GM12874 (cell line): ENCODE measurements around the gene UGT1A6.

Experiments
- TF ChIP-seq, protein P1 (sequence below): IDR thresholded peaks from 2 replicates; pipeline ENCODE4 v1.5.1; 2011; ENCODE audit warnings: low read depth, mild to moderate bottlenecking, control low read depth, low read length, moderate library complexity; ENCODE audit not compliant: insufficient read depth

The UGT1A6 gene

DNA sequence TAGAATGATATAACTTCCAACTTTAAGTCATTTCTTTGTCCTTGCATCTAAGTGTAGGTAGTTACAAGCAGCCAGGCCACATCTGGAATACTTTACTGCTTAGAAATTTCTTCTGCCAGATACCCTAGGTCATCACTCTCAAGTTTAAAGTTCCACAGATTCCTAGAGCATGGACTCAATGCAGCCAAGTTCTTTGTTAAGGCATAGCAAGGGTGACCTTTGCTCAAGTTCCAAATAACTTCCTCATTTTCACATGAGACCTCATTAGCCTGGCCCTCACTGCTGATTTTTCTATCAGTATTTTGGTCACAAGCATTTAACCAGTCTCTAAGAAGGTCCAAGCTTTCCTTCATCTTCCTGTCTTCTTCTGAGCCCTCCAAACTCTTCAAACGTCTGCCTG is 28.8 kb upstream of the UGT1A6 start:
- TF ChIP-seq, protein P1, sequence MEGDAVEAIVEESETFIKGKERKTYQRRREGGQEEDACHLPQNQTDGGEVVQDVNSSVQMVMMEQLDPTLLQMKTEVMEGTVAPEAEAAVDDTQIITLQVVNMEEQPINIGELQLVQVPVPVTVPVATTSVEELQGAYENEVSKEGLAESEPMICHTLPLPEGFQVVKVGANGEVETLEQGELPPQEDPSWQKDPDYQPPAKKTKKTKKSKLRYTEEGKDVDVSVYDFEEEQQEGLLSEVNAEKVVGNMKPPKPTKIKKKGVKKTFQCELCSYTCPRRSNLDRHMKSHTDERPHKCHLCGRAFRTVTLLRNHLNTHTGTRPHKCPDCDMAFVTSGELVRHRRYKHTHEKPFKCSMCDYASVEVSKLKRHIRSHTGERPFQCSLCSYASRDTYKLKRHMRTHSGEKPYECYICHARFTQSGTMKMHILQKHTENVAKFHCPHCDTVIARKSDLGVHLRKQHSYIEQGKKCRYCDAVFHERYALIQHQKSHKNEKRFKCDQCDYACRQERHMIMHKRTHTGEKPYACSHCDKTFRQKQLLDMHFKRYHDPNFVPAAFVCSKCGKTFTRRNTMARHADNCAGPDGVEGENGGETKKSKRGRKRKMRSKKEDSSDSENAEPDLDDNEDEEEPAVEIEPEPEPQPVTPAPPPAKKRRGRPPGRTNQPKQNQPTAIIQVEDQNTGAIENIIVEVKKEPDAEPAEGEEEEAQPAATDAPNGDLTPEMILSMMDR = no peak

DNA sequence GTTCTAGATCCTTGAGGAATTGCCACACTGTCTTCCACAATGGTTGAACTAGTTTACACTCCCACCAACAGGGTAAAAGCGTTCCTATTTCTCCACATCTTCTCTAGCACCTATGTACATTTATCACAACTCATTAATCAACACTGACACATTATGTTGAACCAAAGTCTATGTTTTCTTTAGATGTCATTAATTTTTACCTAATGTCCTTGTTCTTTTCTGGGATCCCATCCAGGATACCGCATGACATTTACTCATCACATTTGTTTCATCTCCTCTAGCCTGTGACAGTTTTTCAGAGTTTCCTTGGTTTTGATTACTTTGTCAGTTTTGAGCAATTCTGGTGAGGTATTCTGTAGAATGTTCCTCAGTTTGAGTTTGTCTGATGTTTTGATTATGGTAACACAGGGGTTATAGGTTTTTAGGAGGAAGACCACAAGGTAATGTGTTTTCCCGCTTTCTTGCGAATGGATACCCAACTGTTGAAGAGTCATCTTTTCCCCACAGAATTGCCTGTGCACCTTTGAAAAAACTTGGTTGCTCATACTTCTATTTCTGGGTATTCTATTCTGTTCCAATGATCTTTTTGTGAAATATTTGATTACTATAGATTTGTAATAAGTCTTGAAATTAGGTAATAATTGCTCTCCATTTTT is 24.0 kb upstream of the UGT1A6 start:
- TF ChIP-seq, protein P1 = no peak

DNA sequence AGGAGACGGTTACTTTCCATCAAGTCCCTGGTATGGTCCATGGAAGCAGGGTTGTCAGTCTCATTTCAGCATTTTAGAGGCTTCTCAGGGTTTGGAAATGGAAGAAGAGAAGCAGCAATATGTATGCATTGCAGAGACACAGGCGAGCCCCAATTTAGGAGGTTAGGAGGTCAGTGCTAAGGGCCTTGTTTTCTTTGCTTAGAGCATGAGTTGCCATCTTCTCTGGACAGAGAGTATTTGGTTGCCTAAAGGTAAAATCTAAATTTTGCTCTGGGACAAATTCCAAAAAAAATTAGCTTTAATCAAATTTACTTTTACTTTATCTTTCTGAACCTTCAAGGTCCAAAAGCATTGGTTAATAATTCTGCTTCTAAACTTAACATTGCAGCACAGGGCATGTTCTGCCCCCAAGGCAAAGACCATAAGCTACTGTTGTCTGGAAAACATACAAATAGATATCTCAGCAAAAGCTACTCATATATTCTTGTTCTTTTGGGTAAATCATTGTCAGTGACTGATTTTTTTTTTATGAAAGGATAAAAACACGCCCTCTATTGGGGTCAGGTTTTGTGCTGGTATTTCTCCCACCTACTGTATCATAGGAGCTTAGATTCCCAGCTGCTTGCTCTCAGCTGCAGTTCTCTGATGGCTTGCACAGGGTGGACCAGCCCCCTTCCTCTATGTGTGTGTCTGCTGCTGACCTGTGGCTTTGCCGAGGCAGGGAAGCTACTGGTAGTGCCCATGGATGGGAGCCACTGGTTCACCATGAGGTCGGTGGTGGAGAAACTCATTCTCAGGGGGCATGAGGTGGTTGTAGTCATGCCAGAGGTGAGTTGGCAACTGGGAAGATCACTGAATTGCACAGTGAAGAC is 21.2 kb upstream of the UGT1A6 start, which contains the start of gene UGT1A9:
Gene UGT1A9, plus strand, starts transcription at position 609 of the 872 bp plus-strand sequence. Its CDS starts 37 bp downstream, at position 646.
- TF ChIP-seq, protein P1 = no peak

DNA sequence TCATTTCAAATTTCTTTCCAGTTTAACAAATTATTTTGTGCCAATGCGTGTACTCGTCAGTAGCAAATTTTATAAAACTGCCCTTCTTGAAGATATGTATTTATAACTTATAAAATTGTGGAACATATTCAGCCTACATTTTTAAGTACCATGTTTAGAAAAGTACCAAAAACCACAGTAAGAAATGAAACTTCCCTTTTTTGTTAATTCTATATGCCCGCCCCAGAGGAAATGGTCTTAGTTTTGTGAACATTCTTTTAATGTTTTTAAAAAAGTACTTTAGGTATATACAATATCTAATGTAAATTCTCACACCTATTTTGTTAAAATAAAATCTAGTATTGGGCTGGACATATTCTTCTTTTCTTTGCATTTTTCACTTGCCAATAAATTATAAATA is 19.8 kb upstream of the UGT1A6 start:
- TF ChIP-seq, protein P1 = no peak

DNA sequence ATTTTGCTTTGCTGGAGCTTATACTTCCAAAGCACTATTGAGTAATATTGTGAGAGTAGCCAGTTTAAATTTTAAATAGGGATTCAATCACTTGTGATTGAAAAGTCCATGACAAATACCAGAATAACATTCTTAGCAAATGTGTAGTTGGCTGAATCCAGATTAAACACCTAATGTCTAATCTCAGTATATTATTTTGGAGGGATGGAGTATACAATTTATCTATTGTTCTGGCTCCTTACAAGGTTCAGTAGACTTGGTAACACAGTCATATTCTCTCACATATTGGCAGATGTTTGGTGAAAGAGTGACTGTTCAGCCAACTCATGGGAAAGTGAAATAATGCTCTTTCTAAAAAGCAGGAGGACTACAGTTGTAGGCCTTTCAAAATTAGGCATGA is 18.8 kb upstream of the UGT1A6 start:
- TF ChIP-seq, protein P1 = no peak

DNA sequence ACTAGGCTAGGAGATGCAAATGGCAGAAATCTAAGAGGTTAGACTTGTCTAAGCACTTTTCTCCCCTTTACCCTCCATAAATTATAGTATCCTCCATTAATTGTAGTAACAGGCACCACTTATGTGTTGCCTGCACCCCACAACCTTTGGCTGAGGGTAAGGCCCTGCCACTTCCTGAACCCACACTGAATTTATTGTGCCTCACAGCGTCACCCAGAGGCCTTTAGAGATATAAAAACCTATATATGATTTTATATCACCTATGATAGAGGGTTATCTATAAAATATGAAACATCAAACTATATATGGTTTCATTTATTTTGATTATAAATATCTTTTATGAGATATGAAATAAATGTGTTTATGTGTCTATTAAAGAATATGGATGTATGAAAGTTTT is 18.4 kb upstream of the UGT1A6 start:
- TF ChIP-seq, protein P1 = no peak

DNA sequence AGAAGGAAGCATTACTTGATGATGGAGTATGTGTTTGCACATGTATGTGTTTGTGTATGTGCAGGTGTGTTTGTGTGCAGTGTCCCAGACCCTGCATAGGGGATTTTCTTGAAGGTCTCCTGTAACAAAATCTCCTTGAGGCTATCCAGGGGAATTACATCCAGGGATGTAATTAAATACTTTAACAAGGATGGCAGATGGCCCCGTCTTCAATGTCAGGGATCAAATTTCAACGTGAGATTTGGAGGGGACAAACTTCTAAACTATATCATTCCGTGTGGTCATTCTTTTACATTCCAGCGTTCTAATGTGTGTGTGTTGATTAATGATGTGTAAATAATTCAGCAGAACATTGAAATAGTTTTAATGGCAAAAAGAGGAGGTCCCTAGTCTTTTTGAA is 17.7 kb upstream of the UGT1A6 start:
- TF ChIP-seq, protein P1 = no peak
